Stimulated activated CD8-positive, alpha-beta memory T cell treated with anti-CD3 and anti-CD28 coated beads, Interleukin-4, amount 100 ng/mL, for 48 hours (primary cell): ENCODE results near the gene NRIP1.
"Not testable (repeated sequence)": the region's sequence is repeated elsewhere in the genome, so short reads cannot be mapped to it uniquely, and the experiment has no call there.

Source experiments
- DNase-seq: peaks from one replicate; pipeline ENCODE4 v3.0.0-alpha.2; 2020

The NRIP1 gene

DNA sequence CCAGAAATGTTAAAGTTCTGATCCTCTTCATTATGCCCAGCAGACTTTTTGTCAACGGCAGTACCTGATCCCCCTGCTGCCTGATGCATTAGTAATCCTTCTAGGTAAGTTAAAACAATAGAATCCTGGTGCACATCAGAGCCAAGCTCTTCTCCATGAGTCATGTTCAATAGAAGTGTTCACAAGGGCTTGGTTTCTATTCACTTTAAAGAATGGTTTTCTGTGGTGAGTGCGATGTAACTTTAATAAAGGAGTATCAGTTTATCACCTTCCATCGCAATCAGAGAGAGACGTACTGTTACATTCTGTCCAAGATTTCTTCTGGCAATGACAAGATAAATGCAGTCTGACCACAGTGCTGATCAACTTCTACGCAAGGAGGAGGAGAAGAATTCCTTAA lies 96.8 kb downstream of the NRIP1 start:
- no peak for DNase-seq

- DNase-seq: no peak
Measured at GRCh38 chr21:14964621-14965020, 100.2 kb downstream of the NRIP1 start.

DNA sequence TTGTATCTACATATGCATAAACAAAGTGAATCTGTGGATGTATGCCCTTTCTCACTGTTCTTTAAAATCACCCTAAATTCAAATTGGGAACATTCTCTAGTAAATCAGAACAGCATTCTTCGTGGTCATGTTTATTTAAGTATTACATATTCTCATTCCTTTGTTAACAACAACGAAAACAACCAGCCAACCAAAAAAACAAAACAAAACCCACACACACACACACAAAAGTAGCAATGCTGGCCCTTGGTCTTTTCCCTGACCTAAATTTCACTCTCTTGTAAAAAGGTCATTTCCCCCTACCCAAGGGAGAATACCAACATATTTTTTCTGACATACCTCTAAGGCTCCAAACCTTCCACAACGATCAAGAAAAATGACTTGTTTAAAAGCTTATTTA lies 102.6 kb downstream of the NRIP1 start:
- no peak for DNase-seq

GRCh38 chr21:14961502-14961901 lies 103.3 kb downstream of the NRIP1 start:
- DNase-seq: no peak

- no peak for DNase-seq
Measured at GRCh38 chr21:14959343-14959742, 105.5 kb downstream of the NRIP1 start.

- DNase-seq: no peak
Measured at GRCh38 chr21:14957836-14958235, 107.0 kb downstream of the NRIP1 start.

GRCh38 chr21:14956807-14957206 lies 108.0 kb downstream of the NRIP1 start:
- no peak for DNase-seq

DNA sequence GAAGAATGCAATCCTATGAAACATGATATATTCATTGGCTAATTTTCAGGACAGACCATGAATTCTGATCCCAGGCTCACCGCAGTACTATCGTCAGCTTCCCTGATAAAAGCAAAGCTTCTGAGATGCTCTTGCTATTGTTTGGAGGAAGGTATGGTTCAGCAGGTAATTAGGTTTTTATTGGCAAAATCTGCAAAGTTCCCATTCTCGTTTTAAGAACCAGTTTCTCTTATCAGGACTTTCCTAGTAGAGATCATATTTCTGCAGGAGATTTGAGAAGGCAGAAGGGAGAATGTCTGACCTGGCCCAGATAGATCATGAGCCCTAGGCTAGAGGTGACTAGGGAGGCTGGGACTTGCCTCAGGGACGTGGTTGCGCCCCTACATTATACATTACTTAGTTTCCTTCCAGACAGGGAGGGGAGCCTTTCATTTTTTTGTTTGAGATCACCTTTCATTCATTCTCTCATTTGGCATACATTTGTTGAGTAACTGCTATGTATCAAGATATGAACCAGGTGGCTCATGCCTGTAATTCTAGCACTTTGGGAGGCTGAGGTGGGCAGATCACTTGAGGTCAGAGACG lies 108.8 kb downstream of the NRIP1 start:
- DNase-seq: no peak

DNA sequence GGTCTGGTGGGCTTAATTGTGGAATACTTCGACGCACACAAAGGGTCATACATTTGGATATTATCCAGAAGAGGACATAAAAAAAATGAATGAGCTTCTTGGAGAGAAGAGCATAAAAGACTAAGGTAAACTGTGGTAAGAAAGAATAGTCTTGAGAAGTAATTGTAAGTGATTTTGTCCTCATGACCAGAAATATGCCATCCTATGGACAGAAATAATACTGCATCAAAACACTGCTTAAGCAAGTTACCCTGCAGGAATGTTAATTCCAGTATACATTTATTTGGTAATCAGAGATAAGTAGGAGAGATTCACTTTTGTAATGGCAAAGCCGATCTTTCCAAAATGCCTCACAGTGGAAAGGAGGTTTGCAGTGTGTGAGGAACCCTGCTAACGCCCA lies 111.9 kb downstream of the NRIP1 start:
- no peak for DNase-seq

- no peak for DNase-seq
Measured at GRCh38 chr21:14949603-14950002, 115.2 kb downstream of the NRIP1 start.

DNA sequence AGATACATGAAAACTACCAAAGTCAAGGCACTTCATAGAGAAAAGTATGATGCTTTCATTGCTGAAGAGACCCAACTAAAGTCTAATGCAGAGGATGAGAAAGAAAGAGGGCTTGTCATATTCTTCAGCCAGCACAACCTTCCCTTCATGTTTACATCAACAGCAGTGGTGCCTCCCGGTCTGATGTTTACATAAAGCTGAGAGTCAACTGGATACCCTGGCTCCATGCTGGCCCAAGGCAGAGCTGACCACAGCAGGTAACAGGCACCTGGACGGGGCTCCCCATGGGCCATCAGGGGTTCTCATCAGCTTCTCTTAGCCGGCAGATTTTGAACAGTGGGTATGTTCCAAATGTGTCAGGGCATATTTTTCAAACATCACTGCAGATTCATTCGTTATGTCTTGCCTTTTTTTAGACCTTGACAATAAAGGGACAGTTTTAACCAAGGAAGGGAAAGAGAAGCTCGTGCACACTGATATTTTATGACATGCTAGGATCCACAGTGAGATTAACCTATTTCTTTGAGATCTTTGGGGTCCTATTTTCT lies 117.1 kb downstream of the NRIP1 start:
- DNase-seq: no peak

DNA sequence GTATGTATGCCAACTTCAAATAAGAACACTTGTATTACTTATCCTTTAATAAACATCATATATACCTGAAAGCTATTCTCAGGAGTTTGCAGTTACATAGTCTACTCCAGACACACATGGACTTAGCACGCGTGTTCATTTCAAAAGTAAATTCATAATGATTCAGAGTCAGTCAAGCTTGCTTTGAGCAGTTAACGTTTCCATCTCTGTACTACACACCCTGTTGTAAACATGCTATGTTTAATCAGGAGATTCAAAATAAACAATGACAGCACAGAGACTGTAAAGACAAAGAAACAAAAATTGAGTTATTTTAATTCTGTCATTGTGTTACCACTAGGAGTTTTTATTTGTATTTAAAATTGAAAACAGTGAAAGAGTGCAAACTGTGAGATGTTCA lies 119.6 kb downstream of the NRIP1 start:
- DNase-seq: no peak

DNA sequence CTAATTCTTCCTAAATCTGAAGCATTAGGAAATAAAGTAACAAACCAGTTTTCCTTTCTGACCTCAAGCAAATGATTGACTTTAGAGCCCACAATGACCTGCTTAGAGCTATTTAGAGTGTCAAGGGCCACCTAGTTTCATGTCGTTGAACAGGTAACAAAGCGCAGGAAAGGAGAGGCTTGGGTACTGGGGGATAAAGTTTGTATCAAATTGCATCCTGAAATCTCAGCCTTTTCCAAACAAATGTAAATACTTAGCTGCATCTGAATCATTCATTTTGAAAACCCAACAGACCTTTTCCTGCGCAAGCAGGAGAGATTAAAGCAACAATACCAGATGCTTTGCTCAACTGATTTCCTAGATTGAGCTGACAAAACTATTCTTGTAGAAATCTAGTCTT lies 121.2 kb downstream of the NRIP1 start:
- DNase-seq: no peak

DNA sequence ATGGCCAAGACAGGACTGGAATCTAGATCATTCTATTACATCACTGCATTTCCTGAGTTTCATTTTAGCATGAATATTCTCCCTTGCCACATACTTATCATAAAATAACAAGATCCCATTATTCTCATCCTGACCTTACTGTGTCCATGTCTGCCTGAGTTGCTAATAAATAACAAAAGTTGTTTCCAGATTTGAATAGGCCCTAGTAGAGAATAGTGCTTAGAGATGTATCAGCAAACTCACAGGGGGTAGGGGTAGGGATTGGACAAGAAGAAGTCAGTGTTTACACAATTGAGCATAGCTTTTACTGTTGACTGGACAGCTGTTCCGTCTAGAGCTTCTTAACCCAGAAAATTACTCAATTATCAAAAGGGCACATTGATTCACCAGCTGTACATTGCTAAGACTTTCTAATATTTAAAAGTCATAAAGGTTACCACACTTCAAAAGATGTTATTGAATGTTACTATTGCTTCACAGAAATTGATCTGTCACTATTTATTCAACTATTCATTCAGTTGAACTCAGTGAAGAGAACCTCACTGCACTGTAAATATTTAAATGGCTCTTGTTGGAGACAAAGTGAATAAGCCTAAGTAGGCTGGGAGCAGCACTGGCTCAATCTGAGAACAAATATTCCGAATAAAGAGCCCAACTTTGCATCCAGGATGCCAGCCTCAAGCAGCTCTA lies 121.9 kb downstream of the NRIP1 start:
- no peak for DNase-seq

- DNase-seq: not testable (repeated sequence)
Measured at GRCh38 chr21:14927324-14927723, 137.5 kb downstream of the NRIP1 start.

DNA sequence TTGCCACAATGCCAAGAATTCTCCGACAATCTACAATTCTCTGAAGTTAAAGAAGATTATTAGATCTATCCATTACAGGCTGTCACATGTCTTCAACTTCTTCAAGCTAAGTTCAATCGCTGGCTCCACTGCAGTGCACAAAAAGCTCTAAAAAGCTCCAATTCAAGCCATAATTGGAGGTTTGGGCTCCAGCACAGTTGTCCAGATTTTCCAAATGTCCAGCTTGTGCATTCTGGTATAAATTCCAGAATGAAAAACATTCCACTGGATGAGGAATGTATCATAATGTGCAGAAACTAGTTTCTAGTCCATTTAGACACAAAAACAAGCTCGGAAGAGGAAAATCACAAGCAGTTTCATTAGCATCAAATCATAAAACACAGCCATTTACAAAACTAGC lies 138.6 kb downstream of the NRIP1 start:
- DNase-seq: no peak

- no peak for DNase-seq
Measured at GRCh38 chr21:14923468-14923867, 141.3 kb downstream of the NRIP1 start.

DNA sequence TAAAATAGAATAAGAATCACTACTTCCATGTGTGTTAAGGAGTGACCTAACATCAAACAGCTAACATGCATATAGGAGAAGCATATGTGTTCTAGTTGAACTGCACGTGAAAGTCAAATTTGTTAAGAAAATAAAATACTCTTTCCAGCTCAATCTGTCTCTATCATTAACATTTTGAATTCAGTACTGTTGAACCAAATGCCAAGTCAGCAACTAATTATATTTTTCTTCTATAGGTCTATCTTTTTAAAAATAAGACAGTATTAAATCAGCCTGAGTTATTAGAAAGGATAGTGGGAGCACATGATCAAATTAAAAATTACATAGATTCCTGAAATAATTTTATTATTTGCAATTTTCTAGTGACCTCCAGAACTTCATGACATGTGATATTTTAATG lies 141.8 kb downstream of the NRIP1 start:
- DNase-seq: no peak

GRCh38 chr21:14918527-14918926 lies 146.3 kb downstream of the NRIP1 start:
- no peak for DNase-seq

- no peak for DNase-seq
Measured at GRCh38 chr21:14917762-14918161, 147.0 kb downstream of the NRIP1 start.

DNA sequence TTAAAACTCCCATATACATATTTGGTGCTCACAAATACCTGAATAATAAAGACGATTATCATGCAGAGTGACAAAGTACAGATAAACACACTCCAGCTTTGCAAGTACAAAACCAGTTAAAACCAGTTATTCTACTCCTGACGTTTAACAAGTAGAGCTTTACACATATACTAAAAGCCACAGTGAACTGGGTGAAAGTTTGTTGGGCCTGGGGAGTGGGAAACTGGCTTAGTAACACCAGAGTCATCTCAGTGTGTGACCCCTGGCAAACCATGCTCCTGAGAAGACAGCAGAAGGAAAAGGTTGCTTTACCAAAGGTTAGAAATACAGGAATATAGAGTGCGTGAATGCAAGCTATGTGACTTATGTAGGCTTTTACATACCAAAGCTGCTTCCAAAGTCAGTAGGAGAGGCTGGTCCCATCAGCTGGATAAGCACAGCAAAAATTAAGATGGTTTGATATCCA lies 148.1 kb downstream of the NRIP1 start:
- DNase-seq: no peak

- DNase-seq: no peak
Measured at GRCh38 chr21:14913638-14914037, 151.2 kb downstream of the NRIP1 start.

DNA sequence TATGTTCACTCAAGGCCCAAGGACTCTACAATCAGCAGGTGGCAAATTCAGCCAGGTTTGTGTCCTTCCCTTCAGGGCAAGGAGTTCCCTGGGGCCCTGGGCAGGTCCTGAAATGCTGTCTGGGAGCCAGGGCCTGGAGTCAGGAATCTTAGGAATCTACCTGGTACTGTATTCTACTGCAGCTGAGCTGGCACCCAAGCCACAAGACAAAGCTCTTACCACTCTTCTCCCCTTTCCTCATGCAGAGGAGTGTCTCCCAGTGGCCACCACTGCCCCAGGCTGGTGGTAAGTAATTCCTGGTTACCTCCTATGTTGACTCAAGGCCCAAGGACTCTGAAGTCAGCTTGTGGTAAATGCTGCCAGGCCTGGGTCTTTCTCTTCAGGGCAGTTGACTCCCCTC lies 153.4 kb downstream of the NRIP1 start:
- DNase-seq: no peak
